Thyroid gland (tissue), 4 donors: ENCODE results near the gene GRIP2. TPM values are rescaled to one million over a fixed set of nuclear protein-coding genes. Genes with fewer than 3 reads are reported as not detected.

Experiments used
- DNase-seq, 2 donors: peaks; one replicate each; pipeline ENCODE4 v3.0.0-alpha.2; 2019
- H3K27ac ChIP-seq, 3 donors: fragments of 200-600 bp; sonication (generic); 1 replicate in 2 of 3; 2 replicates in 1 of 3; pipeline ENCODE4 v1.5.1; 2016 to 2019; ENCODE audit warnings: mild to moderate bottlenecking in 1 of 3, moderate library complexity in 1 of 3
- H3K27me3 ChIP-seq: fragments of 200-600 bp; sonication (generic); one replicate; pipeline ENCODE4 v1.5.1; 2019
- H3K36me3 ChIP-seq, 2 donors: fragments of 200-600 bp; sonication (generic); one replicate each; pipeline ENCODE4 v1.5.1; 2016 to 2019
- H3K4me1 ChIP-seq, 2 donors: fragments of 200-600 bp; sonication (generic); one replicate each; pipeline ENCODE4 v1.5.1; 2017 to 2019
- H3K4me3 ChIP-seq, 3 donors: fragments of 200-600 bp; sonication (generic); replicated peaks in 1 of 3; 1 replicate in 2 of 3; 2 replicates in 1 of 3; pipeline ENCODE4 v1.5.1; 2016; ENCODE audit warnings: mild to moderate bottlenecking in 1 of 3
- H3K9me3 ChIP-seq: fragments of 200-600 bp; sonication (generic); one replicate; pipeline ENCODE4 v1.5.1; 2017
- POLR2A ChIP-seq, 2 donors: fragments of 450-650 bp; IDR thresholded peaks; one replicate each; pipeline ENCODE4 v1.6.1; 2017; ENCODE audit warnings: antibody characterized with exemption in 2 of 2, mild to moderate bottlenecking in 2 of 2, moderate library complexity in 1 of 2
- WGBS, 2 donors: methylation state at CpG; one replicate each; pipeline ENCODE4 v1.1.5; 2017; 5-methylcytosine and 5-hydroxymethylcytosine counted together
- intact Hi-C: fragments of 100-400 bp; cut with DNase I; formaldehyde crosslinking; loops from one replicate; pipeline ENCODE4 v1.15.1; 2023
- total RNA-seq, 4 donors: library from RNA; depleted of rRNA; stranded (reverse); fragments of >200 nt; gene quantifications; one replicate each; pipeline ENCODE4 v1.2.3, GENCODE V29; 2016
- TF ChIP-seq, protein P1 (sequence below), 6 experiments: fragments of 200-600 bp in 3 of 6; fragments of 450-650 bp in 3 of 6; sonication (generic) in 3 of 6; IDR thresholded peaks; one replicate each; pipeline ENCODE4 v1.5.1; 2016 to 2019; ENCODE audit warnings: antibody characterized with exemption in 6 of 6, mild to moderate bottlenecking in 2 of 6, inconsistent platforms in 1 of 6, moderate library complexity in 1 of 6

GRIP2 gene
- total RNA-seq, 4 donors from 2014 or later: 0.22 to 0.44 (median 0.39) TPM

DNA sequence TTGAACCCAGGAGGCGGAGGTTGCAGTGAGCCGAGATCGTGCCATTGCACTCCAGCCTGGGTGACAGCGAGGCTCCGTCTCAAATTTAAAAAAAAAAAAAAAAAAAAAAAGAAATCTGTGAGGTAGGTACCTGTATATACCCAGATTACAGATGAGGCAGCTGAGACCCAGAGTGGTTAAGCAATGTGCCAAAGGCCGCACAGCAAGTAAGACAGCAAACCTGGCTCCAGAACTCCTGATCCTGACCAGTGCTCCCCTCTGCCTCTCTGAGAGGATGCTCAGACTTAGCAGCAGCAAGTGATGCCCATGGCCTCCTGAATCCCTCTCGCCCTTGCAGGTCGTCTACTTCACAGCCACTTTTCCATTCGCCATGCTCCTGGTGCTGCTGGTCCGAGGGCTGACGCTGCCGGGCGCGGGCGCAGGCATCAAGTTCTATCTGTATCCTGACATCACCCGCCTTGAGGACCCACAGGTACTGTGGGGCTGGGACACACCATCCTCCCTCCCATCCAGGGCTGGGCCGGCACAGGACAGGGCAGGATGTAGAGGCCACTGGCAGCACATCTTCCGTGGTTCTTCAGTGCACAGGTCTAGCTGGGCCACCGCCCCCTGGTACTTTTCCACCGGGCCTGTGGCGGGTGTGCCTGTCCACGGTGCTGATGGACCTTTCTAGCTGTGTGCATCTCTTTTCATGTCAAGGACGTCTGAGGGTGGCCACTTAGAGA, 73.8 kb downstream of the GRIP2 start:
- peaks cover 7% of the 10 kb centered on the region in 2 donors for H3K36me3 ChIP-seq

DNA sequence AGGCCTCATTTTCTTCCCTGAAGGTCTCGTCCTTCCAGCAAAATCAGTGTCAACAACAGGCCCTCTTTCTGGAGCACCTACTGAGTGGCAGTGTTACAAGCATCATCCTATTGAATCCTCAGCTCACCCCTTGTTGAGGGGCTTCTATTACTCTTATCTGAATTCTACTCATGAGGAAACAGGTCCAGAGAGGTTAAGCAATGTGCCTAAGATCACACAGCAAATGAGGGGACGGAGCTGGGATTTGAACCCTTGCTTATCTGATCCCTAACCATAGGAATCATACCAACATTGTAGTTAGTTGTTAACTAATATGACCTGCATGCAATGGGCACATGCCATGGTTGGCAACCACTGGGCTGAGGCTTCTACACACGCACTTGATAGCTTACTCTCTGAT, 74.7 kb downstream of the GRIP2 start:
- Histone ChIP-seq H3K36me3 (peaks cover 7% of the 10 kb centered on the region in 2 donors), H3K27ac (no peak overlapping the region), H3K27me3 (no peaks in the 10 kb centered on the region), H3K4me3 (no peak overlapping the region), H3K9me3 (no peaks in the 10 kb centered on the region), H3K4me1 (peaks cover 21 to 30% of the 10 kb centered on the region in 2 donors)
- DNase-seq: no peak
- intact Hi-C loops: loop anchor here (5.0 kb wide), 2 partner anchors 68 to 203 kb away; no protein-coding TSS in a partner anchor
- TF ChIP-seq, protein P1, sequence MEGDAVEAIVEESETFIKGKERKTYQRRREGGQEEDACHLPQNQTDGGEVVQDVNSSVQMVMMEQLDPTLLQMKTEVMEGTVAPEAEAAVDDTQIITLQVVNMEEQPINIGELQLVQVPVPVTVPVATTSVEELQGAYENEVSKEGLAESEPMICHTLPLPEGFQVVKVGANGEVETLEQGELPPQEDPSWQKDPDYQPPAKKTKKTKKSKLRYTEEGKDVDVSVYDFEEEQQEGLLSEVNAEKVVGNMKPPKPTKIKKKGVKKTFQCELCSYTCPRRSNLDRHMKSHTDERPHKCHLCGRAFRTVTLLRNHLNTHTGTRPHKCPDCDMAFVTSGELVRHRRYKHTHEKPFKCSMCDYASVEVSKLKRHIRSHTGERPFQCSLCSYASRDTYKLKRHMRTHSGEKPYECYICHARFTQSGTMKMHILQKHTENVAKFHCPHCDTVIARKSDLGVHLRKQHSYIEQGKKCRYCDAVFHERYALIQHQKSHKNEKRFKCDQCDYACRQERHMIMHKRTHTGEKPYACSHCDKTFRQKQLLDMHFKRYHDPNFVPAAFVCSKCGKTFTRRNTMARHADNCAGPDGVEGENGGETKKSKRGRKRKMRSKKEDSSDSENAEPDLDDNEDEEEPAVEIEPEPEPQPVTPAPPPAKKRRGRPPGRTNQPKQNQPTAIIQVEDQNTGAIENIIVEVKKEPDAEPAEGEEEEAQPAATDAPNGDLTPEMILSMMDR (IDR thresholded peaks at IDR 0.05): no peak
- TF ChIP-seq POLR2A (IDR thresholded peaks at IDR 0.05): no peak
- 98% methylated on average over 3 of the region's 3 CpGs for WGBS, 2 donors

More for the DNA sequence above, 73.8 kb downstream of the GRIP2 start:
- intact Hi-C loops: loop anchor here (5.0 kb wide), 2 partner anchors 69 to 204 kb away; no protein-coding TSS in a partner anchor
- no peaks in the 10 kb centered on the region for H3K9me3 ChIP-seq
- peaks cover 12 to 24% of the 10 kb centered on the region in 2 donors for H3K4me1 ChIP-seq
- H3K27ac ChIP-seq: no peak overlapping the region
- no peak overlapping the region for H3K4me3 ChIP-seq
- WGBS, 2 donors: 93 to 94% methylated on average over 18 to 22 of the region's 23 CpGs
- no peaks in the 10 kb centered on the region for H3K27me3 ChIP-seq
- DNase-seq: no peak
- TF ChIP-seq, protein P1 (IDR thresholded peaks at IDR 0.05): no peak
- no peak for TF ChIP-seq POLR2A (IDR thresholded peaks at IDR 0.05)

DNA sequence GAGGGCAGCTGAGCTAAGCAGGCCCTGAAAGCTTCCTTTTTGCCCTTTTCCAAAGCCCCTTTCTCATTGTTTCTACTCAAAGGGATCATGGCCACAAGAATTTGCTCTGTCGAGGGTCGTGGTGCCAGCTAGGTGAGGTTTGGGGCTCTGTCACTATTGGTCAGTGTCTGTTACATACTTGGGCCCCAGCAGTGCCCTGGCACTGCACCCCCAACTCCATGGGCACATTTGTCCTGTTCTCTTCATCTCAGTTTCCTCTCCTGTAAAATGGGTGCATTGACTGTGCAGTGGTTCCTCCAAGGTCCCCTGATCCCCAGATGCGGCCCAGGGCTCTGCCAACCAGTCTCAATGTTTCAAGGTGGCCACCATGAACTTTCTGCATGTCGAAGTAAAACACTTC, 75.6 kb downstream of the GRIP2 start:
- H3K27ac ChIP-seq: no peak overlapping the region
- TF ChIP-seq, protein P1 (IDR thresholded peaks at IDR 0.05): no peak
- TF ChIP-seq POLR2A (IDR thresholded peaks at IDR 0.05): no peak
- WGBS, 2 donors: 95 to 98% methylated on average over 4 of the region's 4 CpGs
- H3K4me3 ChIP-seq: no peak overlapping the region
- H3K36me3 ChIP-seq: peaks cover 7% of the 10 kb centered on the region in 2 donors
- peaks cover 27 to 32% of the 10 kb centered on the region in 2 donors for H3K4me1 ChIP-seq
- no peaks in the 10 kb centered on the region for H3K27me3 ChIP-seq
- intact Hi-C loops: no loop called here
- no peak for DNase-seq
- no peaks in the 10 kb centered on the region for H3K9me3 ChIP-seq

DNA sequence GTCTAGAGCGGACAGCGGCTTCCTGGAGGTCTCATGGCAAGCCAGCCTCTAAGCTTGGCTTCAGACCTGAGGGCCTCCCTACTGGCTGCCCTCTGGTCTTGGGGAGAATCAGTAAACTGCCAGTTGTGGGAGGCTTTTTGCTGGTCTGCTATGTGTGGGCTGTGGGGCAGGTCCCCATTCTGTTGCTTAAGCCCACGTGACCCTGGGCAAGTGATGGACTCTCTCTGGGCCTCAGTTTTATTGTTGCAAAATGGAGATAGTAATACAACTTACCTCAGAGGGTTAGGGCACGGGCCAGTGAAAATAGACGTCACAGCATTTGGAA, 76.0 kb downstream of the GRIP2 start:
- Histone ChIP-seq H3K27me3 (no peaks in the 10 kb centered on the region), H3K4me3 (no peak overlapping the region), H3K9me3 (no peaks in the 10 kb centered on the region), H3K4me1 (peaks cover 27 to 32% of the 10 kb centered on the region in 2 donors), H3K36me3 (peaks cover 7 to 10% of the 10 kb centered on the region in 2 donors), H3K27ac (no peak overlapping the region)
- intact Hi-C loops: no loop called here
- 75 to 95% methylated on average over 3 to 4 of the region's 5 CpGs for WGBS, 2 donors
- TF ChIP-seq, protein P1 (IDR thresholded peaks at IDR 0.05): no peak
- no peak for TF ChIP-seq POLR2A (IDR thresholded peaks at IDR 0.05)
- no peak for DNase-seq
